ENCODE data around the gene TES.

Gene TES

DNA sequence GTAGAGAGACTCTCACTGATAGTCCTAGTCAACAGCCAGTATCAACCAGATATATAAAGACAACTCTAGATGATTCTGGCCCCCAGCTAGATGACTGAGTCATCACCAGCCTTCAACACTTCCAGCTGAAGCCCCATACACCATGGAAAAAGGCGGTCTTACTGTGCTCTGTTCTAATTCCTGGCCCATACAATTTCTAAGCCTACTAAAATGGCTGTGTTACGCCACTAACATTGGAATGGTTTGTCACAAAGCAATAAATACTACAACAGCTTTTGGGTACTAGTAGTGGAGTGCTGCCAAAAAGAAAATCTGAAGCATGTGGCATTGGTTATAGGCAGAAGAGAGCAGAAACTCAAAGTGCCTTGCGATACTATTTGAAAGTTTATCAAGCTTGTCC is 13.0 kb upstream of the TES start:
- TF ChIP-seq, protein P1, sequence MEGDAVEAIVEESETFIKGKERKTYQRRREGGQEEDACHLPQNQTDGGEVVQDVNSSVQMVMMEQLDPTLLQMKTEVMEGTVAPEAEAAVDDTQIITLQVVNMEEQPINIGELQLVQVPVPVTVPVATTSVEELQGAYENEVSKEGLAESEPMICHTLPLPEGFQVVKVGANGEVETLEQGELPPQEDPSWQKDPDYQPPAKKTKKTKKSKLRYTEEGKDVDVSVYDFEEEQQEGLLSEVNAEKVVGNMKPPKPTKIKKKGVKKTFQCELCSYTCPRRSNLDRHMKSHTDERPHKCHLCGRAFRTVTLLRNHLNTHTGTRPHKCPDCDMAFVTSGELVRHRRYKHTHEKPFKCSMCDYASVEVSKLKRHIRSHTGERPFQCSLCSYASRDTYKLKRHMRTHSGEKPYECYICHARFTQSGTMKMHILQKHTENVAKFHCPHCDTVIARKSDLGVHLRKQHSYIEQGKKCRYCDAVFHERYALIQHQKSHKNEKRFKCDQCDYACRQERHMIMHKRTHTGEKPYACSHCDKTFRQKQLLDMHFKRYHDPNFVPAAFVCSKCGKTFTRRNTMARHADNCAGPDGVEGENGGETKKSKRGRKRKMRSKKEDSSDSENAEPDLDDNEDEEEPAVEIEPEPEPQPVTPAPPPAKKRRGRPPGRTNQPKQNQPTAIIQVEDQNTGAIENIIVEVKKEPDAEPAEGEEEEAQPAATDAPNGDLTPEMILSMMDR (IDR thresholded peaks at IDR 0.05; ENCODE audit: poor library complexity, severe bottlenecking) = no peak
- ATAC-seq (ENCODE audit: low read depth) = no peak

DNA sequence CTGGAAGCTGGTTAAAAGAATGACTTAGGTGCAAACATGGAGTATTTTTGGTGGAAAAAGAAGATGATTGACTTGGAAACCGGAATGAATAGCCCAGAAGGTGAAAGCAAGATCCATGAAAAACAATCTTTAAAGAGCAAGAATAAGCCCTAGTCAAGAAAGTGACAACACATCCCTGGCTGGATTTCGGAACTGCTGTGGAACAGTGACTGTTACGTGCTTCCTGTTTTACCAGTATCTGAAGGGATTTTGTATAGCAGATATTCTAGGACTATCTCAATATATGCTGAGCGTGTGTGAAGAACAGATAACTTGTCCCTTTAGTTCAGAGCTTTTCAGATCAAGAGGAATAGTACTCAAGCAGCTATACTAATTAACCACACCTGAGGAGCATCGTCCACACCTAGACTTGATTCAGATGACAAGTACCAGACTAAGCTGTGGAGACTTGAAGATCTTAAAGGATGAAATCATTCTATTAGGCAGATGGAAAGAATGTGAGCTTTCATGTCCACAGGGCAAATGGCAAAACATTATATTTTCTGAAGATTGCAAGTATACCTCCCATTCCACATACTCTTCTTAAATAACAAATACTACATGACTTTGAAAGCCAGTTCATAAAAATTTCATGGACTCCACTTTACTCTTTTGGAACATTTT is 11.5 kb upstream of the TES start:
- no peak overlapping the region for H3K27ac ChIP-seq (ENCODE audit: poor library complexity, severe bottlenecking)
- ATAC-seq (ENCODE audit: low read depth) = no peak
- H3K27me3 ChIP-seq (ENCODE audit: insufficient read depth, poor library complexity, severe bottlenecking) = no peaks in the 10 kb centered on the region
- DNase-seq (ENCODE audit: low spot score) = no peak
- H3K9me3 ChIP-seq (ENCODE audit: severe bottlenecking) = peaks cover 2% of the 10 kb centered on the region
- H3K4me1 ChIP-seq (ENCODE audit: insufficient read depth, poor library complexity, severe bottlenecking) = no peaks in the 10 kb centered on the region
- TF ChIP-seq, protein P1 (IDR thresholded peaks at IDR 0.05; ENCODE audit: poor library complexity, severe bottlenecking) = no peak
- H3K36me3 ChIP-seq (ENCODE audit: low read depth) = no peaks in the 10 kb centered on the region
- H3K4me3 ChIP-seq (ENCODE audit: severe bottlenecking) = no peak overlapping the region

More for the DNA sequence above, 13.0 kb upstream of the TES start:
- H3K27ac ChIP-seq (ENCODE audit: poor library complexity, severe bottlenecking) = no peak overlapping the region
- no peak for DNase-seq (ENCODE audit: low spot score)
- no peaks in the 10 kb centered on the region for H3K36me3 ChIP-seq (ENCODE audit: low read depth)
- H3K4me3 ChIP-seq (ENCODE audit: severe bottlenecking) = no peak overlapping the region
- H3K9me3 ChIP-seq (ENCODE audit: severe bottlenecking) = no peaks in the 10 kb centered on the region
- no peaks in the 10 kb centered on the region for H3K4me1 ChIP-seq (ENCODE audit: insufficient read depth, poor library complexity, severe bottlenecking)
- no peaks in the 10 kb centered on the region for H3K27me3 ChIP-seq (ENCODE audit: insufficient read depth, poor library complexity, severe bottlenecking)

GRCh38 chr7:116200963-116201362 is 9.4 kb upstream of the TES start:
- Histone ChIP-seq H3K4me1 (ENCODE audit: insufficient read depth, poor library complexity, severe bottlenecking) (no peaks in the 10 kb centered on the region), H3K36me3 (ENCODE audit: low read depth) (no peaks in the 10 kb centered on the region), H3K27me3 (ENCODE audit: insufficient read depth, poor library complexity, severe bottlenecking) (no peaks in the 10 kb centered on the region), H3K27ac (ENCODE audit: poor library complexity, severe bottlenecking) (no peak overlapping the region), H3K9me3 (ENCODE audit: severe bottlenecking) (peaks cover 2% of the 10 kb centered on the region), H3K4me3 (ENCODE audit: severe bottlenecking) (no peak overlapping the region)
- DNase-seq (ENCODE audit: low spot score) (no peak), ATAC-seq (ENCODE audit: low read depth) (no peak)
- TF ChIP-seq, protein P1 (IDR thresholded peaks at IDR 0.05; ENCODE audit: poor library complexity, severe bottlenecking) = no peak

DNA sequence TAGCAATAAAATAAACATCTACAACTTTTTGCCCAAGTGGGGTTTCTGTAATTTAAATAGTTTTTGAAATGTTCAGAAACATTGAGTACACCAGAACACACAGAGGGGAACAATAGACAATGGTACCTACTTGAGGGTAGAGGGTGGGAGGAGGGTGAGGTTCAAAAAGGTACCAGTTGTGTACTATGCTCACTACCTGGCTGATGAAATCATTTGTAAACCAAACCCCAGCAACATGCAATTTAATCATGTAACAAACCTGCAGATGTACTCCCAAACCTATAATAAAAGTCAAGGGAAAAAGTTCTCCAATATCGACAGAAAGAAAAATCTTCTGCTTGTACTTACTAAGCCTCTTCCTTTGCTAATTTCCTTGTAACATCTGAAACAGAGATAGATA is 4.2 kb upstream of the TES start:
- DNase-seq (ENCODE audit: low spot score) (no peak), ATAC-seq (ENCODE audit: low read depth) (no peak)
- Histone ChIP-seq H3K27me3 (ENCODE audit: insufficient read depth, poor library complexity, severe bottlenecking) (no peaks in the 10 kb centered on the region), H3K4me1 (ENCODE audit: insufficient read depth, poor library complexity, severe bottlenecking) (no peaks in the 10 kb centered on the region), H3K36me3 (ENCODE audit: low read depth) (no peaks in the 10 kb centered on the region), H3K27ac (ENCODE audit: poor library complexity, severe bottlenecking) (no peak overlapping the region), H3K4me3 (ENCODE audit: severe bottlenecking) (no peak overlapping the region), H3K9me3 (ENCODE audit: severe bottlenecking) (peaks cover 2% of the 10 kb centered on the region)
- TF ChIP-seq, protein P1 (IDR thresholded peaks at IDR 0.05; ENCODE audit: poor library complexity, severe bottlenecking) = no peak

DNA sequence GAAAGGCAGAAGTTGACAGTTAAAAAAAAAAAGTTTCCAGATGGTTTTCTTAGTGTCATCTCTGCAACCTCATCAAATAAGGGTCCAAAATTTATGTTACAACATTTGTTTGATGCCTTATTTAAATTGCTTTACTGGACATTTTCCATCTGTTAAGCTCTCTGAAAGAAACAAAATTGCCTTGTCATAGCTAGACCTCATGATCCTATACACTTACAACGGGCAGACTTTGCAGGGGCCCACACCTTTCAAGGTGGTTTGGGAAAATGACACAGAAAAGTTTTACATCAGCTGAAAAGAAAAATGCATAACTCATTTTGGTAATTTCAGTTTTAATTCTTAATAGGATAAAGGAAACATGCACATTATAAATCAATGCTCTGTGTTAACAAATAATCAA is 1.4 kb upstream of the TES start:
- Histone ChIP-seq H3K27me3 (ENCODE audit: insufficient read depth, poor library complexity, severe bottlenecking) (no peaks in the 10 kb centered on the region), H3K4me1 (ENCODE audit: insufficient read depth, poor library complexity, severe bottlenecking) (peaks cover 14% of the 10 kb centered on the region), H3K4me3 (ENCODE audit: severe bottlenecking) (no peak overlapping the region), H3K27ac (ENCODE audit: poor library complexity, severe bottlenecking) (no peak overlapping the region), H3K9me3 (ENCODE audit: severe bottlenecking) (no peaks in the 10 kb centered on the region), H3K36me3 (ENCODE audit: low read depth) (peaks cover 21% of the 10 kb centered on the region)
- TF ChIP-seq, protein P1 (IDR thresholded peaks at IDR 0.05; ENCODE audit: poor library complexity, severe bottlenecking) = no peak
- no peak for DNase-seq (ENCODE audit: low spot score)
- ATAC-seq (ENCODE audit: low read depth) = no peak

All from RWPE2 (cell line).